Gastroesophageal sphincter (tissue), 3 donors: ENCODE results near the gene LSMEM2.

Experiments used
- CTCF ChIP-seq, 4 experiments: fragments of 200-600 bp in 2 of 4; fragments of 450-650 bp in 2 of 4; sonication (generic) in 1 of 4; IDR thresholded peaks; one replicate each; pipeline ENCODE4 v1.5.1; 2017 to 2019; ENCODE audit warnings: antibody characterized with exemption in 4 of 4, mild to moderate bottlenecking in 2 of 4, moderate library complexity in 2 of 4
- POLR2A ChIP-seq, 2 donors: fragments of 450-650 bp; IDR thresholded peaks; one replicate each; pipeline ENCODE4 v1.6.1; 2017; ENCODE audit warnings: antibody characterized with exemption in 2 of 2, mild to moderate bottlenecking in 2 of 2, moderate library complexity in 1 of 2

- no peak for TF ChIP-seq CTCF (IDR thresholded peaks at IDR 0.05)
- TF ChIP-seq POLR2A (IDR thresholded peaks at IDR 0.05), result no peak
Measured at GRCh38 chr3:50251220-50251619, 27.7 kb upstream of the LSMEM2 start.
